ENCODE measurements around the gene SLC40A1.

DNA sequence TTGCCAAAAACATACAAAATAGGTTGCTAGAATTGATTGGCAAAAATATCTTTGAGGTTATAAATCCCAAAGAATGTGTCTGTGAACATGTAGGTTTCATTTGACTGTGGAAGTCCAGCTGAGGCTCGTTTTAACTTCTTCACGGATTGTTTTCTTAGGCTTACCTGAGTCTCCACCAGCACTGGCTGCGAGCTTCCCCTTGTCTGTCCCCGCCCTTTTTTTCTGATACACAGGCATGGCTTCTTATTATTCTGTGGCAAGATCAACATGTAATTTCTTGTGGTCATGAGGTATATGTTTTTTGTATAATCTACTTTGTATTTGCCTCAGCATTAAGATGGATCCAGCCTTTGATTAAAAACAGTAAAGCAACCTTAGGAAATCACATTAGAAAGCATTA lies 7.2 kb upstream of the SLC40A1 start:
- TF ChIP-seq, protein P1, sequence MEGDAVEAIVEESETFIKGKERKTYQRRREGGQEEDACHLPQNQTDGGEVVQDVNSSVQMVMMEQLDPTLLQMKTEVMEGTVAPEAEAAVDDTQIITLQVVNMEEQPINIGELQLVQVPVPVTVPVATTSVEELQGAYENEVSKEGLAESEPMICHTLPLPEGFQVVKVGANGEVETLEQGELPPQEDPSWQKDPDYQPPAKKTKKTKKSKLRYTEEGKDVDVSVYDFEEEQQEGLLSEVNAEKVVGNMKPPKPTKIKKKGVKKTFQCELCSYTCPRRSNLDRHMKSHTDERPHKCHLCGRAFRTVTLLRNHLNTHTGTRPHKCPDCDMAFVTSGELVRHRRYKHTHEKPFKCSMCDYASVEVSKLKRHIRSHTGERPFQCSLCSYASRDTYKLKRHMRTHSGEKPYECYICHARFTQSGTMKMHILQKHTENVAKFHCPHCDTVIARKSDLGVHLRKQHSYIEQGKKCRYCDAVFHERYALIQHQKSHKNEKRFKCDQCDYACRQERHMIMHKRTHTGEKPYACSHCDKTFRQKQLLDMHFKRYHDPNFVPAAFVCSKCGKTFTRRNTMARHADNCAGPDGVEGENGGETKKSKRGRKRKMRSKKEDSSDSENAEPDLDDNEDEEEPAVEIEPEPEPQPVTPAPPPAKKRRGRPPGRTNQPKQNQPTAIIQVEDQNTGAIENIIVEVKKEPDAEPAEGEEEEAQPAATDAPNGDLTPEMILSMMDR (IDR thresholded peaks at IDR 0.05; ENCODE audit: low read depth, low read length, missing input control): no peak
- TF ChIP-seq EGR1 (IDR thresholded peaks at IDR 0.05; ENCODE audit: low read depth in 2 of 2) (no peak), RAD21 (IDR thresholded peaks at IDR 0.05) (no peak), FOXA1 (IDR thresholded peaks at IDR 0.05) (no peak), JUND (IDR thresholded peaks at IDR 0.05) (no peak), SP1 (IDR thresholded peaks at IDR 0.05) (no peak)
- TF ChIP-seq, protein P2, sequence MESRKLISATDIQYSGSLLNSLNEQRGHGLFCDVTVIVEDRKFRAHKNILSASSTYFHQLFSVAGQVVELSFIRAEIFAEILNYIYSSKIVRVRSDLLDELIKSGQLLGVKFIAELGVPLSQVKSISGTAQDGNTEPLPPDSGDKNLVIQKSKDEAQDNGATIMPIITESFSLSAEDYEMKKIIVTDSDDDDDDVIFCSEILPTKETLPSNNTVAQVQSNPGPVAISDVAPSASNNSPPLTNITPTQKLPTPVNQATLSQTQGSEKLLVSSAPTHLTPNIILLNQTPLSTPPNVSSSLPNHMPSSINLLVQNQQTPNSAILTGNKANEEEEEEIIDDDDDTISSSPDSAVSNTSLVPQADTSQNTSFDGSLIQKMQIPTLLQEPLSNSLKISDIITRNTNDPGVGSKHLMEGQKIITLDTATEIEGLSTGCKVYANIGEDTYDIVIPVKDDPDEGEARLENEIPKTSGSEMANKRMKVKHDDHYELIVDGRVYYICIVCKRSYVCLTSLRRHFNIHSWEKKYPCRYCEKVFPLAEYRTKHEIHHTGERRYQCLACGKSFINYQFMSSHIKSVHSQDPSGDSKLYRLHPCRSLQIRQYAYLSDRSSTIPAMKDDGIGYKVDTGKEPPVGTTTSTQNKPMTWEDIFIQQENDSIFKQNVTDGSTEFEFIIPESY (IDR thresholded peaks at IDR 0.05): no peak
- TF ChIP-seq, protein P3, sequence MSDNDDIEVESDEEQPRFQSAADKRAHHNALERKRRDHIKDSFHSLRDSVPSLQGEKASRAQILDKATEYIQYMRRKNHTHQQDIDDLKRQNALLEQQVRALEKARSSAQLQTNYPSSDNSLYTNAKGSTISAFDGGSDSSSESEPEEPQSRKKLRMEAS (IDR thresholded peaks at IDR 0.05): no peak
- TF ChIP-seq, protein P4, sequence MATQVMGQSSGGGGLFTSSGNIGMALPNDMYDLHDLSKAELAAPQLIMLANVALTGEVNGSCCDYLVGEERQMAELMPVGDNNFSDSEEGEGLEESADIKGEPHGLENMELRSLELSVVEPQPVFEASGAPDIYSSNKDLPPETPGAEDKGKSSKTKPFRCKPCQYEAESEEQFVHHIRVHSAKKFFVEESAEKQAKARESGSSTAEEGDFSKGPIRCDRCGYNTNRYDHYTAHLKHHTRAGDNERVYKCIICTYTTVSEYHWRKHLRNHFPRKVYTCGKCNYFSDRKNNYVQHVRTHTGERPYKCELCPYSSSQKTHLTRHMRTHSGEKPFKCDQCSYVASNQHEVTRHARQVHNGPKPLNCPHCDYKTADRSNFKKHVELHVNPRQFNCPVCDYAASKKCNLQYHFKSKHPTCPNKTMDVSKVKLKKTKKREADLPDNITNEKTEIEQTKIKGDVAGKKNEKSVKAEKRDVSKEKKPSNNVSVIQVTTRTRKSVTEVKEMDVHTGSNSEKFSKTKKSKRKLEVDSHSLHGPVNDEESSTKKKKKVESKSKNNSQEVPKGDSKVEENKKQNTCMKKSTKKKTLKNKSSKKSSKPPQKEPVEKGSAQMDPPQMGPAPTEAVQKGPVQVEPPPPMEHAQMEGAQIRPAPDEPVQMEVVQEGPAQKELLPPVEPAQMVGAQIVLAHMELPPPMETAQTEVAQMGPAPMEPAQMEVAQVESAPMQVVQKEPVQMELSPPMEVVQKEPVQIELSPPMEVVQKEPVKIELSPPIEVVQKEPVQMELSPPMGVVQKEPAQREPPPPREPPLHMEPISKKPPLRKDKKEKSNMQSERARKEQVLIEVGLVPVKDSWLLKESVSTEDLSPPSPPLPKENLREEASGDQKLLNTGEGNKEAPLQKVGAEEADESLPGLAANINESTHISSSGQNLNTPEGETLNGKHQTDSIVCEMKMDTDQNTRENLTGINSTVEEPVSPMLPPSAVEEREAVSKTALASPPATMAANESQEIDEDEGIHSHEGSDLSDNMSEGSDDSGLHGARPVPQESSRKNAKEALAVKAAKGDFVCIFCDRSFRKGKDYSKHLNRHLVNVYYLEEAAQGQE (IDR thresholded peaks at IDR 0.05): no peak
